GM18867 (cell line): ENCODE results near the gene DAGLA.
A peak's percentile ranks its signal among the peaks of the same experiment; 100 is the strongest.

Experiments used
- ATAC-seq: cut with Tn5 transposase; IDR thresholded peaks from one replicate; pipeline ENCODE4 v1.9.1; 2021; ENCODE audit warnings: mild to moderate bottlenecking, moderate library complexity; ENCODE audit not compliant: unreplicated experiment

DAGLA gene

GRCh38 chr11:61690706-61691379 lies 10.7 kb downstream of the DAGLA start:
- ATAC-seq: no peak

- no peak for ATAC-seq
Observed at GRCh38 chr11:61691380-61692156, 11.4 kb downstream of the DAGLA start.

- no peak for ATAC-seq
Observed at GRCh38 chr11:61693922-61694601, 13.9 kb downstream of the DAGLA start.

- no peak for ATAC-seq
Observed at GRCh38 chr11:61694602-61694939, 14.4 kb downstream of the DAGLA start.

GRCh38 chr11:61694946-61695706 lies 14.9 kb downstream of the DAGLA start:
- no peak for ATAC-seq

GRCh38 chr11:61695917-61696316 lies 15.7 kb downstream of the DAGLA start:
- peak; percentile 76 for ATAC-seq

GRCh38 chr11:61696602-61697001 lies 16.4 kb downstream of the DAGLA start:
- no peak for ATAC-seq

GRCh38 chr11:61697078-61697502 lies 16.9 kb downstream of the DAGLA start:
- no peak for ATAC-seq

GRCh38 chr11:61697764-61698163 lies 17.6 kb downstream of the DAGLA start:
- no peak for ATAC-seq

GRCh38 chr11:61698173-61698948 lies 18.2 kb downstream of the DAGLA start:
- ATAC-seq: no peak

- ATAC-seq: no peak
Observed at GRCh38 chr11:61699737-61700160, 19.6 kb downstream of the DAGLA start.

GRCh38 chr11:61700212-61700611 lies 20.0 kb downstream of the DAGLA start:
- no peak for ATAC-seq

GRCh38 chr11:61700720-61701119 lies 20.5 kb downstream of the DAGLA start:
- no peak for ATAC-seq

- ATAC-seq: no peak
Observed at GRCh38 chr11:61701242-61701886, 21.2 kb downstream of the DAGLA start.

GRCh38 chr11:61702701-61703312 lies 22.6 kb downstream of the DAGLA start:
- ATAC-seq: no peak

GRCh38 chr11:61704838-61705237 lies 24.6 kb downstream of the DAGLA start:
- ATAC-seq: no peak

- no peak for ATAC-seq
Observed at GRCh38 chr11:61706452-61707400, 26.5 kb downstream of the DAGLA start.

GRCh38 chr11:61707574-61707973 lies 27.4 kb downstream of the DAGLA start:
- ATAC-seq: no peak
